T follicular helper cell (primary cell): ENCODE data around the gene PKDCC.

ENCODE experiments used
- DNase-seq: peaks from one replicate; pipeline ENCODE4 v3.0.0-alpha.2; 2020; ENCODE audit warnings: low read depth
- total RNA-seq, 2 experiments: gene quantifications; one replicate each; lab custom pipeline; 2026; lab: John Stamatoyannopoulos, UW

Gene PKDCC
- total RNA-seq: 0.09 to 1.2 reads per million in 2 experiments

GRCh38 chr2:42047488-42048298, at the start of gene PKDCC:
PKDCC (plus strand) TSS chr2:42048021; CDS start chr2:42048200, 179 bp downstream.
- DNase-seq: no peak

DNA sequence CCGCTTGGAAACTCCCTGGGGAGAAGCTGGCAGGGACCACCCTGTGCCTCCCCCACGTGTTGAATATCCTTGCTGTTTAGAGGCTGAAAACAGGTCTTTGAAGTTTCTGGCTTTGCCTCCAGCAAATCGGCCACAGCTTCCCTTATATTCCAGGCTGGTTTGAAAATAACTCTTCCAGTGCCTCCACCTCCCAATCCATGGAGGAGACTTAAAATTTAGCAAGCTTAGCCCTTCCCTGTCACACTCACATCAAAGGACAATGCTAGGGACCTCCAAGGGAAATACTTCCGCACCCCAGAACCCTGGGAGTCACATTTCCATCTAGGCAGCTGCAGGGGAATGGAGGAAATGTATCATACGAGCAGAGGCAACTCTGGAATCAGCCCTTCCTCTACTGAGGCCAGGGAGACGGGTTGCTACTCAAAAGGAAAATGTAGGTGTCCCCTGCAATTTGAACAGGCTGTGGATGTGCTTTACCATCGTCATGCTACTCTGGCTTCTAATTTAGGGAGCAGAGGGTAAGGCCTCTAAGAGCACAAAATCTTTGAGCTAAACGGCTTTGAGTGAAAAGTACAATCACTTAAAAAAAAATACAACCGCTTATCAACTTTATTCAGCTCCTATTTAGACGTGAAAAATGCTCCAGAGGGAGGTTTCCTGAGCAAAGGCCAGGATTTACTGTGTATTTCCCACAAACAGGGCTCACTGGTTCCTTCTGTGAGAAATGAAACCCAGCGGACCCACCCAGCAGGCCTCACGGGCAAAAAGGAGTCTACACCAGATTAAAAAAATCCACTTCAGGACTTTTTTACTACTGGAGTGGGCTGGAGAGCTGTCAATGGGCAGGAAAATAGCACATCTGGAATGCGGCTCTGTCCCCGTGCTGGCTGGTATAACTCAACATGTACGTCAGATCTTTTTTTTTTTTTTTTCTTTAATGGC, 49.4 kb upstream of the PKDCC start:
- DNase-seq: no peak

DNA sequence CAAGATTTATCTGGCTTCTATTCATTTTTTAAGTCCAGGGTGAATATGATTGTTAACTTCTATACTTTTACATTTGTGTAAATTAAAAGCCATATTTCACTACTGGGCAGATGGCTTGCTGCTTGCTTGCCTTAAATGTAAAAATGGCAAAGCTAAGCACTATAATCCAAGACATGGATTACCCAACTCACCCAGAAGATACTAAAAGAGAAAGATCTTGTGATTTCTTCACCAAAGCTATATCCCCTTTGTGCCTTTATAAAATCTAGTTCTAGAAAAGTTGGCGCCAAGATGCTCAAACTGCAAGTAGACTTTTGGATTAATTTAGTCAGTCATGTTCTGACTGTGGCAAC, 48.7 kb upstream of the PKDCC start:
- no peak for DNase-seq

- no peak for DNase-seq
These were observed 48.1 kb upstream of the PKDCC start for GRCh38 chr2:41999592-42000281.

GRCh38 chr2:42001711-42002201, 46.1 kb upstream of the PKDCC start:
- no peak for DNase-seq

- DNase-seq: no peak
These were observed 40.3 kb upstream of the PKDCC start for GRCh38 chr2:42007551-42007950.

- no peak for DNase-seq
These were observed 39.4 kb upstream of the PKDCC start for GRCh38 chr2:42008241-42008921.

DNA sequence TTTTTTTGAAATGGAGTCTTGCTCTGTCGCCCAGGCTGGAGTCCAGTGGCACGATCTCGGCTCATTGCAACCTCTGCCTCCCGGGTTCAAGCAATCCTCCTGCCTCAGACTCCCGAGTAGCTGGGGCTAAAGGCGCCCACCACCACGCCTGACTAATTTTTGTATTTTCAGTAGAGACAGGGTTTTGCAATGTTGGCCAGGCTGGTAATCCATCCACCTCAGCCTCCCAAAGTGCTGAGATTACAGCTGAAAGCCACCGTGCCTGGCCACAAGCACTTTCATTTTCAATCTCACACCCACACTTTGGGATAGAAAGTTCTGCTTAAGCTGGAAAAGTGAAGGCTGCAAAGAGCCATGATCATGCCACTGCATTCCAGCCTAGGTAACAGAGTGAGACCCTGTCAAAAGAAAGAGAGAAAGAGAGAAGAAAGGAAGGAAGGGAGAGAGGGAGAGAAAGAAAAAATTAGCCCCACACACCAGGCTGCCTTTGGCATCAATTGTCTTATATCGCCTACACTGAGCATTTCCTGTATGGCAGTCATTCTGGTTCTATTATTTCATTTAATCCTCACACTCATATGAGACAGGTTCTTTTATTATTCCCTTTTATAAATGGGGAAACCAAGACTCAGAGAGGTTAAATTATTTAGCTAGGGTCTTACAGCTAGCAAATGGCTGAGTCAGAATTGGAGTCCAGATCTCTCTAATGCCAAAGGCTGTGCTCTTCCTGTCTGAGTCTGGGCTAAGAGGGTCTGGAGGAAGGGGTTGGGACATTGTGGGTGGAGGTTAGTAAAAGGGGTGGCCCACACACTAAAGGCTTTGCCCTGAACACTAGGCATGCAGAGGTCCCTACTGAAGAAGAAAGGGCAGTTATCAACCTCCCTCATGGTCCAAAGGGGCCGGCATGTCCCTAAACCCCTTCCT, 37.9 kb upstream of the PKDCC start:
- no peak for DNase-seq

- DNase-seq: no peak
These were observed 37.0 kb upstream of the PKDCC start for GRCh38 chr2:42010743-42011298.

- no peak for DNase-seq
These were observed 35.7 kb upstream of the PKDCC start for GRCh38 chr2:42012137-42012536.

GRCh38 chr2:42012651-42013050, 35.2 kb upstream of the PKDCC start:
- DNase-seq: no peak

DNA sequence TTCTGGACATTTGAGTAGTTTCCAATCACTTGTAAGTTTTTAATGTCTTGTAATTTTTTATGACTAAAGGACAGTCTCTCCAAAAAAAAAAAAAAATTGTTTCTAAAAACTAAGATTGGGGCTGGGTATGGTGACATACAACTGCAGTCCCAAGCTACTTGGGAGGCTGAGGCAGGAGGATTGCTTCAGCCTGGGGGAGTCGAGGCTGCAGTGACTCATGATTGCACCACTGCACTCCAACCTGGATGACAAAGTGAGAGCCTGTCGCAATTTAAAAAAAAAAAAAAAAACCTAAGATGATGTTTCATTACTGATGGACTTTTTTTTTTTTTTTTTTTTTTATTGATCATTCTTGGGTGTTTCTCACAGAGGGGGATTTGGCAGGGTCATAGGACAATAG, 34.4 kb upstream of the PKDCC start:
- DNase-seq: no peak

DNA sequence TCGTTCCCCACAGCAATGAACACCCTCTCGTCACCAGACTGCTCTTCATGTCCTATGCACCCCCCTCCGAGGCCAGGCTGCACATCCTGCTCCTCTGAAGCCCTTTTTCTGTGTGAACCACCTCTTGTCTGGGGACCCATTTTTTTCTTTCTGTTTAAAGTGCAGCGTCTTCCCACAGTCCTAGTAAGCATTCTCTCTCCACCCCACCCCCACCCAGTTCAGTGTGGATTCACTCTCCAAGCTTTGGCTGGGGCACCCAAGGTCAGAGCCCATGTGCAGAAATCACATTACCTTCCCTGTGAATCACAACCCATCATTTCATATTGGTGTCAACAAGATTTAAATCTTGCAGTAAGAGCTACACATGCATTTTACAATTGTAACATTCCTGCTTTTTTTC, 26.4 kb upstream of the PKDCC start:
- DNase-seq: no peak

- DNase-seq: no peak
These were observed 22.7 kb upstream of the PKDCC start for GRCh38 chr2:42025151-42025582.

DNA sequence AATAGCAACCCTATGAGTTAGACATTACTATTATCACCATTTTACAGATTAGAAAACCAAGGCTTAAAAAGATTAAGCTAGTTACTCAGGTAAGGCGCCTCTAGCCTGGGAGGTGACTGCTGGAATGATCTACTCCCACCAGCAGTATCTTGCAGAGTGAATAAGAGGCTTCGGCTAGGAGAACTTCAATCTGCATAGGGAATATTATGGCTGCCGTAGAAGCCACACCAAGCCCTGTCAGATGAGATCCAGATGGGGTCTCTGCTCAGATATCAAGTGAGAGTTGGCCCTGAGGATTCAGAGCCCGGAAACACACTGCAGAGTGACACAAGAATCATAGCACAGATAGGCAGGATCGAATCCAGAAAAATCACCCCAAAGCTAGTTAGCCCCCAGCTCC, 21.5 kb upstream of the PKDCC start:
- DNase-seq: no peak

GRCh38 chr2:42028571-42029148, 19.2 kb upstream of the PKDCC start:
- no peak for DNase-seq

DNA sequence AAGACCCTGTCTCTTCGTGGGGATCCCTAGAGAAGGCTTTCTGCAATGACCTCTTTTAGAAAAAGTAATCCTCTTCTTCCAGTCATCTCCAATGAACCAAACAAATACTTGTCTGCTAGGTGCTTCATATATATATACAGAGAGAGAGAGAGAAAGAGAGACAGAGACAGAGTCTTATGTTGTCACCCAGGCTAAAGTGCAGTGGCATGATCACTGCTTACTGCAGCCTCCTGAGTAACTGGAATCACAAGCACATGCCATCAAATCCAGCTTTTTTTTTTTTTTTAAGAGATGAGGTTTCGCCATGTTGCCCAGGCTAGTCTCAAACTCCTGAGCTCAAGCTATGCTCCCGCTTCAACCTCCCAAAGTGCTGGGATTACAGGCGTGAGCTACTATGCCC, 18.6 kb upstream of the PKDCC start:
- DNase-seq: no peak

DNA sequence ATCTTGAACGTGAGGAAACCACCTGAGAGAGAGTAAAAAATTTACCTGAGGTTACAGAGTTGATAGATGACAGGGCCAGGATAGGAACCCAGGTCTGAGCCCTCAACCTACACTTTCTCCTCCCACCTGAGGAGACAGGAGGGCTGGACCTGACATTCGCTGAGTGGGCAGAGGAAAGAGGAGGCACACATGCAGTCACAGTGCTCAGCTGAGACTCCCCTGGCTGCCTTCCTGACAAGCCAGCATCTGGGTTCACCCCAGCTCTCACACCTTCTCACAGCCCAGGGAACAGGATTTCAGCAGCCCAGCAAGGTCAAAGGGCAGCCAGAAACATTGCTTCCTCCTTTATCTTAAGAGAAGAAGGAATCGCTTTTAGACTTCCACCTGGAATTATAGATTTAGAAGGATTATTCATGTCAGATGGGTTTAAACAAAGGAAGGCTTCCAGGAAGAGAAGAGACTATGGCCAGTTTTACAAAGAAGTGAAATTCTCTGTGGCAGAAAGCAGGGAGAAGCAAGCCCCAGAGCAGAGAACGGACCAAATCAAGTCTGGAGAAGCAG, 18.1 kb upstream of the PKDCC start:
- no peak for DNase-seq

GRCh38 chr2:42030200-42030759, 17.5 kb upstream of the PKDCC start:
- DNase-seq: no peak
